ENCODE measurements around the gene RAD50. TPM values are rescaled to one million over a fixed set of nuclear protein-coding genes. Genes with fewer than 3 reads are reported as not detected.
"Not testable (repeated sequence)": the region's sequence is repeated elsewhere in the genome, so short reads cannot be mapped to it uniquely, and the experiment has no call there.

Gene RAD50
- total and polyA plus RNA-seq, 8 donors: 5.9 to 21.1 (median 16.2) TPM

DNA sequence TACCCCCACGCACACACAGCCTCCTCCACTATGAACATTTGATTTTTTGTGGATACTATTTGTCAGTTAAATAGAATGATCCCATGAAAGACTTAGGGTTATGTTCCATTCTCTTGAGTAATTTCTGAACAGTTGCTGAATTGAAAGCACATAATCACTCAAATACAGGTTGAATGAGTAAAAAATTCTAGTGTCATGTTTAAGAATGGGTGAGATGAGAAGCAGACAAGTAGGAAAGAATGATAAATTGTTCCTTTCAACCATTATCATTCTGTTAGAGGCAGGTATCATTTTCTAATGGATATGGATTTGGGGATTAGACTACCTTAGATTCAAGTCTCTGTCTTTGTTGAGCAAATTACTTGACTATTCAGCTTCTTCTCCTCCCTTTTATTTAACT, 19.3 kb downstream of the RAD50 start:
- no peaks in the 10 kb centered on the region for H3K27me3 ChIP-seq
- no peak for FAIRE-seq
- WGBS, 2 donors: 93 to 100% methylated on average over 1 of the region's 1 CpG

DNA sequence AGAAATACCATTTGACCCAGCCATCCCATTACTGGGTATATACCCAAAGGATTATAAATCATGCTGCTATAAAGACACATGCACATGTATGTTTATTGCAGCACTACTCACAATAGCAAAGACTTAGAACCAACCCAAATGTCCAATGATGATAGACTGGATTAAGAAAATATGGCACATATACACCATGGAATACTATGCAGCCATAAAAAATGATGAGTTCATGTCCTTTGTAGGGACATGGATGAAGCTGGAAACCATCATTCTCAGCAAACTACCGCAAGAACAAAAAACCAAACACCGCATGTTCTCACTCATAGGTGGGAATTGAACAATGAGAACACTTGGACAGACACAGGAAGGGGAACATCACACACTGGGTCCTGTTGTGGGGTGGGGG, 27.8 kb downstream of the RAD50 start:
- WGBS, 2 donors: 86 to 97% methylated on average over 1 to 2 of the region's 2 CpGs

More for the DNA sequence above, 19.3 kb downstream of the RAD50 start:
- H3K4me1 ChIP-seq: no peaks in the 10 kb centered on the region
- ATAC-seq (no peak), DNase-seq (no peak)
- H3K36me3 ChIP-seq: peaks cover 0 to 26% (median 5%) of the 10 kb centered on the region in 3 donors
- no peak for TF ChIP-seq CTCF (IDR thresholded peaks at IDR 0.05)
- no peak overlapping the region for H3K4me3 ChIP-seq
- H3K9me3 ChIP-seq: no peaks in the 10 kb centered on the region
- no peak overlapping the region for H3K27ac ChIP-seq
- intact Hi-C loops (cut with DNase I): no loop called here

DNA sequence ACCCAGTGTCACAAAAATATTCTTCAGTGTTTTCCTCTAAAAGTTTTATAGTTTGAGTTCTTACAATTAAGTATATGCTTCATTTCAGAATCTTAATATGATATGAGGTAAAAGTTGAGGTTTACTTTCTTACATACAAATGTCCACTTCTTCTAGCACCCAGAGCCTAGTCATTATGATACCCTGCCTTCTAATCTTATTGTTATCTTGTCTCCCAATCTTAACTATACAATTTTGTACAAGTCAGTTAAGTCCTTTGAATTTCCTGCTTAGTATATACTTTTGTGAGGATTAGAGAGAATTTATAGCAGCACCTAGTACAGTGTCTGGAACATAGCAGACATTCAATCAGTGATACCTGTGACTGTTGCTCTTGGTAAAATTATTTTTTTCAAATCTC, 29.3 kb downstream of the RAD50 start:
- TF ChIP-seq CTCF (IDR thresholded peaks at IDR 0.05): no peak
- no peak overlapping the region for H3K4me3 ChIP-seq
- H3K36me3 ChIP-seq: peaks cover 0 to 38% (median 0%) of the 10 kb centered on the region in 3 donors
- H3K27me3 ChIP-seq: no peaks in the 10 kb centered on the region
- H3K9me3 ChIP-seq: no peaks in the 10 kb centered on the region
- ATAC-seq (no peak), DNase-seq (no peak), FAIRE-seq (no peak)
- no peak overlapping the region for H3K27ac ChIP-seq
- no peaks in the 10 kb centered on the region for H3K4me1 ChIP-seq
- intact Hi-C loops (cut with DNase I): no loop called here

More for the DNA sequence above, 27.8 kb downstream of the RAD50 start:
- intact Hi-C loops (cut with DNase I); ATAC-seq; H3K27ac ChIP-seq; H3K4me3 ChIP-seq; H3K27me3 ChIP-seq; H3K9me3 ChIP-seq; FAIRE-seq; H3K4me1 ChIP-seq; DNase-seq: not testable (repeated sequence)
- peaks cover 0 to 39% (median 0%) of the 10 kb centered on the region in 3 donors for H3K36me3 ChIP-seq

GRCh38 chr5:132589467-132589866, 32.7 kb downstream of the RAD50 start:
- no peak overlapping the region for H3K27ac ChIP-seq
- 91% methylated on average over 1 of the region's 1 CpG for WGBS, 2 donors
- ATAC-seq (no peak), FAIRE-seq (no peak), DNase-seq (no peak)
- H3K4me1 ChIP-seq: no peaks in the 10 kb centered on the region
- H3K36me3 ChIP-seq: peaks cover 0 to 28% (median 0%) of the 10 kb centered on the region in 3 donors
- H3K4me3 ChIP-seq: no peak overlapping the region
- no peaks in the 10 kb centered on the region for H3K9me3 ChIP-seq
- no peaks in the 10 kb centered on the region for H3K27me3 ChIP-seq
- no peak for TF ChIP-seq CTCF (IDR thresholded peaks at IDR 0.05)
- intact Hi-C loops (cut with DNase I): no loop called here

DNA sequence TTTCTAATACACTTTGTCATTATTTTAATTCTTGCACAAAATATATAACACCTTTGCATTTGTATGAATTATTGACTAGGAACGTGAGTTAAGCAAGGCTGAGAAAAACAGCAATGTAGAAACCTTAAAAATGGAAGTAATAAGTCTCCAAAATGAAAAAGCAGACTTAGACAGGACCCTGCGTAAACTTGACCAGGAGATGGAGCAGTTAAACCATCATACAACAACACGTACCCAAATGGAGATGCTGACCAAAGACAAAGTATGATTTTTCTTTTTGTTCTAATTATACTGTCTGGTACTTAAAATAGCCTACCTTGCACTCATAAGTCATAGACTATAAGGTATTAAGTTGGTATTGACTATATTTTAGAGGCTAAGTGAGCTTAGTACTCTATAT, 34.4 kb downstream of the RAD50 start:
- no peak for DNase-seq
- no peak overlapping the region for H3K27ac ChIP-seq
- ATAC-seq: no peak

More for the DNA sequence above, 34.4 kb downstream of the RAD50 start:
- TF ChIP-seq CTCF (IDR thresholded peaks at IDR 0.05): no peak
- Histone ChIP-seq H3K9me3 (no peaks in the 10 kb centered on the region), H3K27me3 (no peaks in the 10 kb centered on the region), H3K36me3 (peaks cover 0 to 30% (median 5%) of the 10 kb centered on the region in 3 donors), H3K4me1 (no peaks in the 10 kb centered on the region), H3K4me3 (no peak overlapping the region)
- intact Hi-C loops (cut with DNase I): no loop called here
- 88 to 90% methylated on average over 3 of the region's 3 CpGs for WGBS, 2 donors
- no peak for FAIRE-seq
